Suprapubic skin (tissue), 4 donors: ENCODE data around the gene RGS11.

Source experiments
- CTCF ChIP-seq, 2 donors: fragments of 200-600 bp in 1 of 2; fragments of 450-650 bp in 1 of 2; sonication (generic) in 1 of 2; IDR thresholded peaks; one replicate each; pipeline ENCODE4 v1.5.1; 2016 to 2019; ENCODE audit warnings: antibody characterized with exemption in 2 of 2, mild to moderate bottlenecking in 1 of 2, moderate library complexity in 1 of 2
- EP300 ChIP-seq: sonication (generic); formaldehyde crosslinking; IDR thresholded peaks from one replicate; pipeline ENCODE4 v1.6.1; 2017; ENCODE audit warnings: antibody characterized with exemption
- POLR2A ChIP-seq, 2 donors: fragments of 450-650 bp; IDR thresholded peaks; one replicate each; pipeline ENCODE4 v1.6.1; 2017; ENCODE audit warnings: antibody characterized with exemption in 2 of 2, mild to moderate bottlenecking in 2 of 2, moderate library complexity in 2 of 2
- POLR2AphosphoS5 ChIP-seq, 3 donors: sonication (generic); formaldehyde crosslinking; IDR thresholded peaks; one replicate each; pipeline ENCODE4 v1.6.1; 2017; ENCODE audit warnings: antibody characterized with exemption in 3 of 3

GRCh38 chr16:314795-315299 is 39.1 kb upstream of the RGS11 start:
- TF ChIP-seq CTCF (IDR thresholded peaks at IDR 0.05) (no peak), POLR2AphosphoS5 (IDR thresholded peaks at IDR 0.05) (no peak), POLR2A (IDR thresholded peaks at IDR 0.05) (no peak), EP300 (no peak)
